Stimulated activated CD4-positive, alpha-beta T cell treated with anti-CD3 and anti-CD28 coated beads, Interleukin-15, amount 100 ng/mL, for 24 hours (primary cell): ENCODE measurements around the gene CEACAM16.

ENCODE experiments used
- DNase-seq: peaks from one replicate; pipeline ENCODE4 v3.0.0-alpha.2; 2020

CEACAM16 gene

GRCh38 chr19:44747739-44748425 lies 48.9 kb downstream of the CEACAM16 start:
- DNase-seq, result no peak

GRCh38 chr19:44748426-44749254 lies 49.7 kb downstream of the CEACAM16 start, which contains the start of gene BCL3:
Gene BCL3 (plus strand): TSS chr19:44748708. CDS start chr19:44748791, 83 bp downstream.
- DNase-seq, result peak; percentile 79

GRCh38 chr19:44749292-44749691 lies 50.3 kb downstream of the CEACAM16 start:
- DNase-seq, result no peak

GRCh38 chr19:44749994-44750393 lies 51.0 kb downstream of the CEACAM16 start:
- no peak for DNase-seq

GRCh38 chr19:44752123-44752815 lies 53.3 kb downstream of the CEACAM16 start:
- DNase-seq, result no peak

- peak; percentile 97 for DNase-seq
Observed at GRCh38 chr19:44752816-44753625, 54.1 kb downstream of the CEACAM16 start.

GRCh38 chr19:44753626-44753931 lies 54.6 kb downstream of the CEACAM16 start:
- DNase-seq, result no peak

GRCh38 chr19:44753932-44754749 lies 55.2 kb downstream of the CEACAM16 start:
- peak; percentile 95 for DNase-seq

GRCh38 chr19:44754750-44755080 lies 55.8 kb downstream of the CEACAM16 start:
- no peak for DNase-seq

GRCh38 chr19:44755219-44755618 lies 56.3 kb downstream of the CEACAM16 start:
- no peak for DNase-seq

GRCh38 chr19:44756089-44756562 lies 57.2 kb downstream of the CEACAM16 start:
- DNase-seq, result no peak

GRCh38 chr19:44757057-44757734 lies 58.2 kb downstream of the CEACAM16 start:
- no peak for DNase-seq

- DNase-seq, result no peak
Observed at GRCh38 chr19:44757735-44758505, 59.0 kb downstream of the CEACAM16 start.

- DNase-seq, result no peak
Observed at GRCh38 chr19:44758596-44758995, 59.6 kb downstream of the CEACAM16 start.

GRCh38 chr19:44759083-44759804 lies 60.3 kb downstream of the CEACAM16 start:
- DNase-seq, result no peak
